ENCODE data around the gene LACTBL1.

GRCh38 chr1:22921452-22922126, 51.1 kb downstream of the LACTBL1 start:
- TF ChIP-seq REST (IDR thresholded peaks at IDR 0.05; ENCODE audit: unreplicated experiment) = no peak
- TF ChIP-seq CREB1 (CRISPR knock-in tag; IDR thresholded peaks at IDR 0.05; ENCODE audit: low read depth) = no peak
- TF ChIP-seq CTCF (conservative IDR thresholded peaks at IDR 0.05; ENCODE audit: low read depth in 2 of 2) = no peak
- TF ChIP-seq EZH2 (IDR thresholded peaks at IDR 0.05; ENCODE audit: low read depth, unreplicated experiment) = no peak
- no peak for TF ChIP-seq EZH2phosphoT487 (IDR thresholded peaks at IDR 0.05; ENCODE audit: unreplicated experiment)
